ENCODE data around the gene DOCK4. TPM values are rescaled to one million over a fixed set of nuclear protein-coding genes. Genes with fewer than 3 reads are reported as not detected.

Gene DOCK4
- total and polyA plus RNA-seq, 4 donors: 2.9 to 94.3 (median 20.0) TPM

GRCh38 chr7:112143136-112143535, 63.1 kb downstream of the DOCK4 start:
- no peak overlapping the region for H3K4me3 ChIP-seq (ENCODE audit: low read length in 2 of 2)
- 9 to 10% methylated on average over 3 of the region's 3 CpGs for WGBS, 2 donors
- no peak overlapping the region for H3K27ac ChIP-seq (ENCODE audit: low read depth in 1 of 2, low read length in 2 of 2)
- ATAC-seq (ENCODE audit: low FRiP score): no peak
- no peak for DNase-seq
- no peaks in the 10 kb centered on the region for H3K27me3 ChIP-seq (ENCODE audit: control insufficient read depth in 1 of 2, insufficient read depth in 2 of 2, low read length in 1 of 2)
- H3K36me3 ChIP-seq (ENCODE audit: control insufficient read depth in 1 of 2, insufficient read depth in 2 of 2, low read length in 1 of 2): no peaks in the 10 kb centered on the region
- intact Hi-C loops (cut with DNase I): loop anchor here in 1 of 2 donors (5.0 kb wide), 1 partner anchor 64 kb away; the partner anchor contains the start of genes DOCK4 and ZNF277
- peaks cover 0 to 5% of the 10 kb centered on the region in 2 donors for H3K4me1 ChIP-seq (ENCODE audit: control insufficient read depth in 1 of 2, insufficient read depth in 2 of 2, low read length in 2 of 2)
- H3K9me3 ChIP-seq (ENCODE audit: control insufficient read depth, low read length): no peaks in the 10 kb centered on the region

DNA sequence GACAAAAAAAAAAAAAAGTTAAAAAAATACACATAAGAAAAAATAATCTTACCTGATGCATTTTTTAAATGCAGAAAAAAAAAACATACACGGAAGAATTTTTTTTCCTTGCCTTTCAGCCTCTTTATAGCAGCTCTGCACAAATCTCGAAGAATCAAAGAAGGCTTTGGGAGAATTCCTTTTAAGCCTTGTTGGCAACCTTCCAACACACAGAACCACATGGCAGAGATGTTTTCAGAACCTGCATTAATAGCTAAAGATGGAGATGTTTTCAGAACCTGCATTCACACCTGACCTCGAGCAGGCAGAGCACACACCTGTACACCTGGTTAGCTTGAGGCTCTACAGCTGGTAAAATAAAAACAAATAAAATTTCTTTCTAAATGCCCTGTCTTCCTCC, 65.6 kb downstream of the DOCK4 start:
- intact Hi-C loops (cut with DNase I): loop anchor here in 1 of 2 donors (5.0 kb wide), 1 partner anchor 67 kb away; the partner anchor contains the start of genes DOCK4 and ZNF277
- H3K27ac ChIP-seq (ENCODE audit: low read depth in 1 of 2, low read length in 2 of 2): no peak overlapping the region
- DNase-seq: no peak
- H3K4me3 ChIP-seq (ENCODE audit: low read length in 2 of 2): no peak overlapping the region
- no peak for ATAC-seq (ENCODE audit: low FRiP score)
- H3K36me3 ChIP-seq (ENCODE audit: control insufficient read depth in 1 of 2, insufficient read depth in 2 of 2, low read length in 1 of 2): no peaks in the 10 kb centered on the region
- H3K4me1 ChIP-seq (ENCODE audit: control insufficient read depth in 1 of 2, insufficient read depth in 2 of 2, low read length in 2 of 2): peaks cover 0 to 5% of the 10 kb centered on the region in 2 donors
- WGBS, 2 donors: 9 to 10% methylated on average over 3 of the region's 3 CpGs
- H3K27me3 ChIP-seq (ENCODE audit: control insufficient read depth in 1 of 2, insufficient read depth in 2 of 2, low read length in 1 of 2): no peaks in the 10 kb centered on the region
- H3K9me3 ChIP-seq (ENCODE audit: control insufficient read depth, low read length): no peaks in the 10 kb centered on the region

DNA sequence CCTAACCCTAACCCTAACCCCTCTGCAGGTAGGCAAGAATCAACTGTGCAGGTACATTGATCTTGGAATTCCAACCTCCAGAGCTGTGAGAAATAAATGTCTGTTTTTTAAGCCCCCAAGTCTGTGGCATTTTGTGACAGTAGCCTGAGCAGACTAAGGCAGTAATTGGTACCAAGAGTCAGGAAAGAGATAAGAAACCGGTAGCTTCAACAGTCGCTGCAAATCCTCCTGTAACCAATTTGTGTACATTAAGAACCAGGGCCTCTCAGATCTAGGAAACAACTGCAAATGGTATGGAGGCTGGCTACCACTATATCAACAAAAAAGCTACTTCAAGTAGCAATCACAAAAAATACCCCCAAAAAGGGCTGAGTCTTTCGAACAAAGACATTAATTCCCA, 67.3 kb downstream of the DOCK4 start:
- H3K9me3 ChIP-seq (ENCODE audit: control insufficient read depth, low read length): no peaks in the 10 kb centered on the region
- WGBS, 2 donors: 96 to 97% methylated on average over 3 of the region's 3 CpGs
- intact Hi-C loops (cut with DNase I): no loop called here
- H3K4me1 ChIP-seq (ENCODE audit: control insufficient read depth in 1 of 2, insufficient read depth in 2 of 2, low read length in 2 of 2): peaks cover 0 to 2% of the 10 kb centered on the region in 2 donors
- ATAC-seq (ENCODE audit: low FRiP score) (no peak), DNase-seq (no peak)
- no peaks in the 10 kb centered on the region for H3K36me3 ChIP-seq (ENCODE audit: control insufficient read depth in 1 of 2, insufficient read depth in 2 of 2, low read length in 1 of 2)
- H3K4me3 ChIP-seq (ENCODE audit: low read length in 2 of 2): no peak overlapping the region
- H3K27me3 ChIP-seq (ENCODE audit: control insufficient read depth in 1 of 2, insufficient read depth in 2 of 2, low read length in 1 of 2): no peaks in the 10 kb centered on the region
- H3K27ac ChIP-seq (ENCODE audit: low read depth in 1 of 2, low read length in 2 of 2): no peak overlapping the region

DNA sequence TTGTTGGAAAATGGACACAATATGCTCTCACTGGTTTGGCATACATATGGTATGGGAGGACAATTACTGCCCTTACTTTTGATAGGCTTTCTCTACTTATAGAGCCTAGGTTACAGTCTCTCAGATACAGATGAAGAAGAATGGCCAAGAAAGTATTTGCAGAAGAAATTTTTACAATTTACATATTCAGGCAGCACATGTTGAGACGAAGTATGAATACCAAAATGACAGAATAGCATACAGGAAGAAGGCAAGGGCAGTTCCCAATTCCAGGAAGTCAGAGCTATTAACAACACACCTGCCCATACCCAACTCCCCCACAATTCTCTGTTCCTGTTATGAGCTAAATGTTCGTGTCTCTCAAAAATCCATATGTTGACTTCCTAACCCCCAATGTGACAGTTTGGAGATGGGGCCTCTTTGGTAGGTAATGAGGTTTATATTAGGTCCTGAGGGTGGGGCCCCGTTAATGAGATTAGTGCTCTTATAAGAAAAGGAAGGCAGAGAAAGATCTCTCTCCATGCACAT, 67.8 kb downstream of the DOCK4 start:
- H3K4me3 ChIP-seq (ENCODE audit: low read length in 2 of 2): no peak overlapping the region
- no peak overlapping the region for H3K27ac ChIP-seq (ENCODE audit: low read depth in 1 of 2, low read length in 2 of 2)
- H3K27me3 ChIP-seq (ENCODE audit: control insufficient read depth in 1 of 2, insufficient read depth in 2 of 2, low read length in 1 of 2): no peaks in the 10 kb centered on the region
- intact Hi-C loops (cut with DNase I): no loop called here
- DNase-seq: no peak
- no peaks in the 10 kb centered on the region for H3K36me3 ChIP-seq (ENCODE audit: control insufficient read depth in 1 of 2, insufficient read depth in 2 of 2, low read length in 1 of 2)
- 94 to 95% methylated on average over 3 of the region's 3 CpGs for WGBS, 2 donors
- ATAC-seq (ENCODE audit: low FRiP score): no peak
- peaks cover 0 to 5% of the 10 kb centered on the region in 2 donors for H3K4me1 ChIP-seq (ENCODE audit: control insufficient read depth in 1 of 2, insufficient read depth in 2 of 2, low read length in 2 of 2)
- H3K9me3 ChIP-seq (ENCODE audit: control insufficient read depth, low read length): no peaks in the 10 kb centered on the region

DNA sequence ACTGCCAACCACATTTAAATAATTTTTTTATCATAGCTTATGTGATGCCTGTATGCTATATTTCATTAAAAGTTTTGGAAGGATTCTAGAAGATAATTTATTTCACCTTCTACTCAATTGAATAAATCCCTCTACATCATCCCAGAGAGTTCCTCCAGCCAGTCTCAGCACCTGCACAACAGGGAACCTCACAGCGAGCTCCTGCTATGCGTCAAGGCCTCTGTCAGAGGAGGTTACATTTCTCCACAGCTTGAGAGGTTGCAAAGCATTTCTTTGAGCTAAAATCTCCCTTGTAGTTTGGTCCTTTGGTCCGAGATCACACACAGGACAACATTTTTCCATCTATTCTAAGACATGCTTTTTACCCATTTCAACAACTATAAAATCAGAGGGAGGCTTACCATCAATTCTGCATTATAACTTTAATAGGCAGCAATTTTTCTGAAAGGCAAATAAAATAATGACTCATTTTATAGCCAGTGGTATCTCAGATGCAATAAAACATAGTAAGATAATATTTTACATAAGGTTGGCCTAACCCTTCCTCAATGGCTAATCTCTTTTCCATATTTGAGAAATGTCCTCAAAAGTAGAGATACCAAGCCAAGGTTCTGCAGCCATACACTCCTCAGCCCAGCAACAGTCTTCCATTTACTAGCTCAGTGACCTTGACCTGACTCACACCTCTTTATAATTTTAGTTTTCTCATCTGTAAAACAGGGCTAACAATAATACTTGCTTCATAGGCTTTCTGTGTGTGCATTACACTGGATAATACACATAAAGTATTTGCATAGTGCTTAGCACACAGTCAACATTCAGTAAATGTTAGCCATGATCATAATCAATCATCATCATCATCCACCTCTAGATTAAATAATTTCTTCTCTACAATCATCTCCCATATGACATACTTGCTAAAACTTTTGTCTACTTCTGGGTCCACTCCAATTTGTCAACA, 68.8 kb downstream of the DOCK4 start:
- ATAC-seq (ENCODE audit: low FRiP score): no peak
- H3K9me3 ChIP-seq (ENCODE audit: control insufficient read depth, low read length): no peaks in the 10 kb centered on the region
- H3K36me3 ChIP-seq (ENCODE audit: control insufficient read depth in 1 of 2, insufficient read depth in 2 of 2, low read length in 1 of 2): no peaks in the 10 kb centered on the region
- H3K27ac ChIP-seq (ENCODE audit: low read depth in 1 of 2, low read length in 2 of 2): no peak overlapping the region
- no peaks in the 10 kb centered on the region for H3K27me3 ChIP-seq (ENCODE audit: control insufficient read depth in 1 of 2, insufficient read depth in 2 of 2, low read length in 1 of 2)
- no peak overlapping the region for H3K4me3 ChIP-seq (ENCODE audit: low read length in 2 of 2)
- H3K4me1 ChIP-seq (ENCODE audit: control insufficient read depth in 1 of 2, insufficient read depth in 2 of 2, low read length in 2 of 2): peaks cover 0 to 8% of the 10 kb centered on the region in 2 donors
- intact Hi-C loops (cut with DNase I): no loop called here
- 94 to 97% methylated on average over 3 of the region's 3 CpGs for WGBS, 2 donors
- no peak for DNase-seq

DNA sequence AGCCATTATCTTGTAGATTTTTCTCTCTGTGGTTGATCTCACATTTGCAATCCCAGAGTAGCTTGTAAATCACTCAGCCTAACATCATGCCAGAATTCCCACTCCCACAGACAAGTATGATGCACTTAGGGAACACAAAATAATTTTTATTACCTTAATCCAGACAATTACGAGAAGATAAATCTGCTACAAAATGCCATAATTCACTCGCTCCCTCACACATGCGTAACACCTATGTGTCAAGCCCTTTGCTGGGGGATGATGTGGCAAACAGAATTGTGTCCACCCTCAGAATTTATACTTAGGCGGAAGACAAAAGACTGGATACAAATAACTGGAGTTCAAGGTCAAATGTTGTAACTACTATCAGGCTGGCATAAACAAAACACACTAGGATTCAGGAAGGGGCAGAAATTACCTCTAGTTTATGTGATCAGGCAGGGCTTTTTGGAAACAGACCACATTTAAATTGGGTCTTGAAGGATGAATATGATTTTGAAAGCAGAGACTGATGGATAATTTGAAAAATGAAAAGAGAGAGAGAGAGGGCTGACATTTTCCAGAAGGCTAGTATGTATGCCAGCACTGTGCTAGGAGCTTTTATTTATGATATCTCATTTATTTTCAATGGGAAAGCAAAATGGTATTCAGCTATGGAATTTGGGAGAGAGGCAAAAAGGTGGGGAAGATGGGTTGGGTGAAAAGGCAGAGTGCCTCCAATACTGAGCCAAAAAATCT, 69.8 kb downstream of the DOCK4 start:
- Histone ChIP-seq H3K4me3 (ENCODE audit: low read length in 2 of 2) (no peak overlapping the region), H3K9me3 (ENCODE audit: control insufficient read depth, low read length) (no peaks in the 10 kb centered on the region), H3K4me1 (ENCODE audit: control insufficient read depth in 1 of 2, insufficient read depth in 2 of 2, low read length in 2 of 2) (peaks cover 2 to 15% of the 10 kb centered on the region in 2 donors), H3K27me3 (ENCODE audit: control insufficient read depth in 1 of 2, insufficient read depth in 2 of 2, low read length in 1 of 2) (no peaks in the 10 kb centered on the region), H3K27ac (ENCODE audit: low read depth in 1 of 2, low read length in 2 of 2) (no peak overlapping the region), H3K36me3 (ENCODE audit: control insufficient read depth in 1 of 2, insufficient read depth in 2 of 2, low read length in 1 of 2) (no peaks in the 10 kb centered on the region)
- 96% methylated on average over 4 of the region's 4 CpGs for WGBS, 2 donors
- no peak for DNase-seq
- intact Hi-C loops (cut with DNase I): no loop called here
- ATAC-seq (ENCODE audit: low FRiP score): no peak

DNA sequence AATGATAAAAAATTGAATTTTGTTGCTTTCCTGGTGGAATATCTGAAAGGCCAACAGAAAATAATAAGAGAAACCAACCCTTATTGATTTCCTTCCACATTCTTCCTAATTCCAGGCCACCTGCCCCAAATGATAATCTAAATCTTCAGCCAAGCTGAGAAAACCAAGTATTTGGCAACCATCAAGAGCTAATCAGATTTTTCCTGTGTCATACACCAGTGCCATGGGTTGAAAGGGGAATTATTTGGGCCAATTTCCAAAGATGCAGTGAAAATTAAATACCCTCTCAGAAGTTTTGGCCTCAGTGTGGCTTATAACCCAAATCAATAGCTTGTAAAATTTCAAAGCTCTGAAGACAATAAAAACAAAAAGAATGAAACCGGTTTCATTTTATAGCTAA, 70.4 kb downstream of the DOCK4 start:
- Histone ChIP-seq H3K9me3 (ENCODE audit: control insufficient read depth, low read length) (no peaks in the 10 kb centered on the region), H3K4me1 (ENCODE audit: control insufficient read depth in 1 of 2, insufficient read depth in 2 of 2, low read length in 2 of 2) (peaks cover 2 to 15% of the 10 kb centered on the region in 2 donors), H3K36me3 (ENCODE audit: control insufficient read depth in 1 of 2, insufficient read depth in 2 of 2, low read length in 1 of 2) (no peaks in the 10 kb centered on the region), H3K4me3 (ENCODE audit: low read length in 2 of 2) (no peak overlapping the region), H3K27ac (ENCODE audit: low read depth in 1 of 2, low read length in 2 of 2) (no peak overlapping the region), H3K27me3 (ENCODE audit: control insufficient read depth in 1 of 2, insufficient read depth in 2 of 2, low read length in 1 of 2) (no peaks in the 10 kb centered on the region)
- ATAC-seq (ENCODE audit: low FRiP score) (no peak), DNase-seq (no peak)
- intact Hi-C loops (cut with DNase I): no loop called here
- 77 to 81% methylated on average over 1 of the region's 1 CpG for WGBS, 2 donors

DNA sequence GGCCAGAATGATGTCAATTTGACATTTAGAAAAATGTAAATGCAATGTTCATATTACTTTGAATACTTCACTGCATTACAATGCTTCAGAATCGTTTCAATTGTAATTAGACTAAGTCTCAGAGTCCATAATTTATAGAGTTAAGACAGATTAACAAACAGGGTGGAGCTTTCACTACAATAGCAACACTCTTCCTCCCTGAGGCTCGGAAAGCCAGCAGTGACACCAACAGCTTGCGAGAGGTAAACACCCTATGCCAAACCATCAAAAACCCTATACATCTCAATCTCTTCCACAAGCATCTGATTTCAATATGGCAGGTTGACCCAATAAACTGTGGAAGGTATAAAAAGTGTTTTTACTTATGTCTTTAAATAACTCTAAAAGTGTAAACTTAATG, 72.2 kb downstream of the DOCK4 start:
- DNase-seq (no peak), ATAC-seq (ENCODE audit: low FRiP score) (no peak)
- Histone ChIP-seq H3K4me1 (ENCODE audit: control insufficient read depth in 1 of 2, insufficient read depth in 2 of 2, low read length in 2 of 2) (peaks cover 2 to 18% of the 10 kb centered on the region in 2 donors), H3K27ac (ENCODE audit: low read depth in 1 of 2, low read length in 2 of 2) (no peak overlapping the region), H3K9me3 (ENCODE audit: control insufficient read depth, low read length) (no peaks in the 10 kb centered on the region), H3K36me3 (ENCODE audit: control insufficient read depth in 1 of 2, insufficient read depth in 2 of 2, low read length in 1 of 2) (no peaks in the 10 kb centered on the region), H3K27me3 (ENCODE audit: control insufficient read depth in 1 of 2, insufficient read depth in 2 of 2, low read length in 1 of 2) (no peaks in the 10 kb centered on the region), H3K4me3 (ENCODE audit: low read length in 2 of 2) (no peak overlapping the region)
- intact Hi-C loops (cut with DNase I): no loop called here
- WGBS, 2 donors: 67 to 76% methylated on average over 3 of the region's 3 CpGs
